ENCODE results near the gene CDH11.

CDH11 gene, protein sequence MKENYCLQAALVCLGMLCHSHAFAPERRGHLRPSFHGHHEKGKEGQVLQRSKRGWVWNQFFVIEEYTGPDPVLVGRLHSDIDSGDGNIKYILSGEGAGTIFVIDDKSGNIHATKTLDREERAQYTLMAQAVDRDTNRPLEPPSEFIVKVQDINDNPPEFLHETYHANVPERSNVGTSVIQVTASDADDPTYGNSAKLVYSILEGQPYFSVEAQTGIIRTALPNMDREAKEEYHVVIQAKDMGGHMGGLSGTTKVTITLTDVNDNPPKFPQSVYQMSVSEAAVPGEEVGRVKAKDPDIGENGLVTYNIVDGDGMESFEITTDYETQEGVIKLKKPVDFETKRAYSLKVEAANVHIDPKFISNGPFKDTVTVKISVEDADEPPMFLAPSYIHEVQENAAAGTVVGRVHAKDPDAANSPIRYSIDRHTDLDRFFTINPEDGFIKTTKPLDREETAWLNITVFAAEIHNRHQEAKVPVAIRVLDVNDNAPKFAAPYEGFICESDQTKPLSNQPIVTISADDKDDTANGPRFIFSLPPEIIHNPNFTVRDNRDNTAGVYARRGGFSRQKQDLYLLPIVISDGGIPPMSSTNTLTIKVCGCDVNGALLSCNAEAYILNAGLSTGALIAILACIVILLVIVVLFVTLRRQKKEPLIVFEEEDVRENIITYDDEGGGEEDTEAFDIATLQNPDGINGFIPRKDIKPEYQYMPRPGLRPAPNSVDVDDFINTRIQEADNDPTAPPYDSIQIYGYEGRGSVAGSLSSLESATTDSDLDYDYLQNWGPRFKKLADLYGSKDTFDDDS

DNA sequence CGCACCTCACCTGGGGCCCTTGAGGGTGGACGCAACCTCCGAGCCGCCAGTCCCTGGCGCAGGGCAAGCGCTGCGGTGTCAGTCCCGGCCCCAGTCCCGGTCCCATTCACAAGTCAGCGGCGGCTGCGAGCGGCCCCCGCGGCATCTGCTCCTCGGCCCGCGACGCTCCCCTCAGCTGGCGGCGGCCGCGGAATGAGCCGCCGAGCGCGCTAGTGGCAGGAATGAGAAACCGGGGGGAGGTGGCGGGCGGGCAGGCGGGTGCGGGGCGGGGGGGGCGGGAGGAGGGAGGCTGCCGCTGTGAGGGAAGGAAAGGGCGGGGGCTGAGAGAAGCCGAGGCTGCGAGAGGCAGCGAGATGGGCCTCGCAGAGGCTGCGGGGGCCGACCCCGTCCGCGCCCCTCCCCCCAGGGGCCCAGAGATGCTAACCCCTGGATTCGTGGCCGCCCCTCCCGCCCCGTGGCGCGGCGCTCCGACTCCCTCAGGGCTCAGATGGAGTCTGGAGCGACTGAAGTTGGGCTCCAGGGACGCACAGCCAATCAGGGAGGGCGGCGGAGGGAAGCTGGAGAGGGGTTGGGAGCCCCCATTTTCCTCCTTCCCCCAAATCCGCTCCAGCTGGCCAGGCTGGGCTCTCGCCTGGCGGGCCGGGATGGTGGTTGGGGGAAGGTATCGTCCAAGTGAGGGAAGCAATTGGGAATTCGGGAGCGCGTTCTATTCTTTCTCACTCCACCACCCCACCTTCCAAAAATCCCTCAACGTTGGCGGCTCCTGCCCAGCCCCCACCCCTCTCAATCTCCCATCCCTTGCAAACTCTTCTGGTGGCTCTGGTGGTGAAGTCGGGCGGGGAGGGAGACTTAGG lies at the start of gene CDH11:
TSS of gene CDH11 (minus strand) at position 194 of the 854 bp plus-strand sequence. CDS start 117,194 bp downstream, outside the sequence.
- peak; percentile 87 for DNase-seq (ENCODE audit: extremely low read depth, low read depth)
- TF ChIP-seq, protein P1, sequence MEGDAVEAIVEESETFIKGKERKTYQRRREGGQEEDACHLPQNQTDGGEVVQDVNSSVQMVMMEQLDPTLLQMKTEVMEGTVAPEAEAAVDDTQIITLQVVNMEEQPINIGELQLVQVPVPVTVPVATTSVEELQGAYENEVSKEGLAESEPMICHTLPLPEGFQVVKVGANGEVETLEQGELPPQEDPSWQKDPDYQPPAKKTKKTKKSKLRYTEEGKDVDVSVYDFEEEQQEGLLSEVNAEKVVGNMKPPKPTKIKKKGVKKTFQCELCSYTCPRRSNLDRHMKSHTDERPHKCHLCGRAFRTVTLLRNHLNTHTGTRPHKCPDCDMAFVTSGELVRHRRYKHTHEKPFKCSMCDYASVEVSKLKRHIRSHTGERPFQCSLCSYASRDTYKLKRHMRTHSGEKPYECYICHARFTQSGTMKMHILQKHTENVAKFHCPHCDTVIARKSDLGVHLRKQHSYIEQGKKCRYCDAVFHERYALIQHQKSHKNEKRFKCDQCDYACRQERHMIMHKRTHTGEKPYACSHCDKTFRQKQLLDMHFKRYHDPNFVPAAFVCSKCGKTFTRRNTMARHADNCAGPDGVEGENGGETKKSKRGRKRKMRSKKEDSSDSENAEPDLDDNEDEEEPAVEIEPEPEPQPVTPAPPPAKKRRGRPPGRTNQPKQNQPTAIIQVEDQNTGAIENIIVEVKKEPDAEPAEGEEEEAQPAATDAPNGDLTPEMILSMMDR (IDR thresholded peaks at IDR 0.05; ENCODE audit: low read depth, low read length): peak; percentile 31

DNA sequence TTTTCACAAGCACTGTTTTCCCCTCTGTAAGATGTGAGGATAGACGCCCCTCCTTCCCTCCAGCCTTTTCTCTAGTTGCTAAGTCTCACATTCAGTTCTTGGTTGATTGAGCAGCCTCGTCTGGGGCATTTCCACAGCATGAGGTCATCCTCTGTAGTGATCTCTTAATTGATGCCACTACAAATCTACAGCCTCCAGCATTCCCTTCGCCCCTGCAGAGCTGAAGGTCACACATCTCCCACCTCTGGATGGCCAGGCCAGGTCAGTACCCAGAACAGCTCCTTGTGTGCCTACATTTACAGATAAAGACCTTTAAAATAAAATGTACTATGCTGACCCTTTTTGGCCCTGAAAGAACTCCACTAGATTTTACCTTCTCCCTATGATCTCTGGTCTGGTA lies 32.5 kb upstream of the CDH11 start:
- TF ChIP-seq, protein P1 (IDR thresholded peaks at IDR 0.05; ENCODE audit: low read depth, low read length): no peak
- no peak for DNase-seq (ENCODE audit: extremely low read depth, low read depth)

DNA sequence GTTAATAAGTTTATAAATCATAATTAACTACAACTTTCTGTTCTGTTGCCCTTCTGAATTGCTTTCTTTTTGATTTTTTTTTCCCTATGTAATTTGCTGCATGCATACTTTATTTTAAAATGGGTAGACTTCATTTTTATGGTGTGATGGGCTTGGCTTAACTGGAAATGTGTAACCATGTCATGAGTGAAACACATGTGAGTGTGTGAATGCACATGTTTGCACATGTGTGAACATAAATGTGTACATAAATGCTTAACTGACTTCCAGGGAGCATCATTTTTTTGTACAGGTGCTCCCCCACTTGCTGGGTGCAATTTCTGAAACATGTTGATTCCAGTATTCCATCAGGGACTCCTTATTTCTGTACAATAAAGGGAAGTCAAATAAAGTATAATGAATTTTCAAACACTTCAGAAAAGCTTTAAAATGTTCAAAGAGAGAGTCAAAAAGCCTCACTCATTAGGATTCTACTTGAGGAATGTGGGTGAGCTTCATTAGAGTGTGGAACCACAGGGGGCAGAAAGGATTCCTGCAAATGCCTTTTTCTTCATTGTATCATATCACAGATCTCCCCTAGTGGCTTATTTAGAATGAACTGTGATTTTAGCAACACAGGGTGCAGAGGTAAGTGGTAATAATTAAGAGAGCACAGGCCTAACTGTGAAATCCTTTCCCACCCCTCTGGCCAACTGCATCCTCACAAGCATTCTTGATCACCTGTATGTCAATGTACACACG lies 31.7 kb upstream of the CDH11 start:
- TF ChIP-seq, protein P1 (IDR thresholded peaks at IDR 0.05; ENCODE audit: low read depth, low read length): no peak
- DNase-seq (ENCODE audit: extremely low read depth, low read depth): no peak

DNA sequence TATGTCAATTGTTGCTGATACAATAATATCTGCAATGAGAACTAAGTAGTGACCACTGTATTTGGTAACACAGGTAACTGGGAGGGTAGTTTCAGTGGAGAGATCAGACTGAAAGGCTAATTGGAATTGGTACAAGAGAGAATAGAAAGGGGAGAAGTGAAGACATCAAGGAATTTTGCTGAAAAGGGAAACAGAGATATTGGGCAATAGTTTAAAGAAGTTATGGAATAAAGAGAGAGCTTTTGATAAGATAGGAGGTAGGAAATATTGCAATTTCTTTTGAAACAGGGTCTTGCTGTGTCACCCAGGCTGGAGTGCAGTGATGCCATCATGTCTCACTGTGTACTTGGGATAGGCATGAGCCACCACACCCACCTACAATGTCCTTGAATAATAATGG lies 26.9 kb upstream of the CDH11 start:
- no peak for DNase-seq (ENCODE audit: extremely low read depth, low read depth)
- TF ChIP-seq, protein P1 (IDR thresholded peaks at IDR 0.05; ENCODE audit: low read depth, low read length): no peak

DNA sequence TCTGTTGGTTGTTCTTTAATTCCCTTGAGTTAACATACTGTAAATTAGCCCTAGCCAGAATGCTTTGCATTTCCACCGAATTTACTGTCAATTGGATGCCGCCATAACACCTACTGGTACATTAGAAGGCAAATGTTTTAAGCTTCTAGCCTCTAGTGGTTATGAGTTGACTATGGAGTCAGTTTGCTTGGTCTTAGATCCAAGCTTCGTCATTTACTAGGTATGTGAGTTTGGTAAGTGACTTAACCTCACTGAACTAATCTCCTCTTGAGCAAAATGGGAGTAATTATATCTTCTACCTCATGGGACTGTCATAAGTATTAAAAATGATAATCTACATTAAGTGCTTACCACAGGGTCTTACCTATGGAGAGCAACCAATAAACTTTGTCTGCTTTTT lies 20.4 kb upstream of the CDH11 start:
- TF ChIP-seq, protein P1 (IDR thresholded peaks at IDR 0.05; ENCODE audit: low read depth, low read length): no peak
- DNase-seq (ENCODE audit: extremely low read depth, low read depth): no peak

DNA sequence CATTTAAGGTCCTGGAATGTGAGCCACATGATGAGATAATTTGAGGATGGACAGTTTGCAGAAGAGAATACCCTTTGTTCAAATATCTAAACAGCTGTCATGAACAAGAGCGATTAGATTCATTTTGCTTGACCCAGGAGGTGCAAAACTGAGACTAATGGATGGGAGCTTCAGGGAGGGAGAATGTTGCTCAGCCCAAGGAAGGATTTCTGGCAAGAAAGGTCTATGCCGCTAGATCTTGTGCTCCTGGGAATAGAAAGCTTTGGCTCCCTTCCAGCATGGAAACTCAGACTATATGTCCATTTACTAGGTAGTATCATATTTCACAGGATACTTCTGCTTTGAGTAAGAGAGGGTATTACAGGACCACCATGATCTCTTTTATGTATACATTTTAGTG lies 14.8 kb upstream of the CDH11 start:
- TF ChIP-seq, protein P1 (IDR thresholded peaks at IDR 0.05; ENCODE audit: low read depth, low read length): no peak

More for the DNA sequence above, 14.8 kb upstream of the CDH11 start:
- DNase-seq (ENCODE audit: extremely low read depth, low read depth): no peak

Measured in AG09319 (cell line).